K562 (cell line): ENCODE data around the gene SIGLEC6. TPM values are rescaled to one million over a fixed set of nuclear protein-coding genes. Genes with fewer than 3 reads are reported as not detected.

Source experiments
- ATAC-seq: fragments of 200-7000 bp; cut with Tn5 transposase; 3 replicates; pipeline ENCODE4 v1.9.1; 2020; ENCODE audit warnings: moderate library complexity
- BruUV-seq: library from RNA; stranded (reverse); fragments of 400-500 nt; replicated peaks from 2 replicates; lab custom pipeline; 2021; lab: Mats Ljungman, UMichigan
- CTCF ChIA-PET: fragments of 300-600 bp; formaldehyde crosslinking; extraction: SDS; loops from one replicate; lab custom pipeline; 2021; ENCODE audit warnings: low intra/inter-chr PET ratio; lab: Yijun Ruan, JAX
- POLR2A ChIA-PET: fragments of 300-600, 350-650 bp; sonication (Branson Sonifier 250); formaldehyde crosslinking; extraction: SDS; loops from one replicate; lab custom pipeline; 2021; ENCODE audit warnings: antibody characterized with exemption, inconsistent platforms; lab: Yijun Ruan, JAX
- DNase-seq, 4 experiments: peaks; one replicate each; pipeline versions ENCODE4 v3.0.0 to v3.0.0-alpha.2; 2011 to 2018; ENCODE audit warnings: low spot score in 3 of 4, mixed read lengths in 3 of 4; ENCODE audit errors: extremely low read depth in 1 of 4
- FAIRE-seq: peaks from 2 replicates; lab custom pipeline; 2011; peaks lifted over from hg19 to GRCh38; lab: Jason Lieb, UNC
- H2AFZ ChIP-seq: 2 replicates; pipeline ENCODE4 v1.6.0; 2011; ENCODE audit warnings: low read depth, low read length, control low read depth, inconsistent platforms
- H3K27ac ChIP-seq: fragments of 200-600 bp; 3 replicates; pipeline ENCODE4 v1.8.0; 2011; ENCODE audit warnings: low read depth, mild to moderate bottlenecking, control low read depth, inconsistent platforms, low read length, moderate library complexity, mixed read lengths; ENCODE audit errors: extremely low read depth
- H3K27me3 ChIP-seq, 2 experiments: fragments of 300-600 bp in 1 of 2; 2 replicates in 1 of 2; 3 replicates in 1 of 2; pipeline versions ENCODE4 v1.6.0 to v1.8.0; 2011; ENCODE audit warnings: inconsistent platforms in 2 of 2, low read length in 2 of 2, mild to moderate bottlenecking in 1 of 2, mixed read lengths in 1 of 2, moderate library complexity in 1 of 2; ENCODE audit not compliant: control insufficient read depth in 2 of 2, insufficient read depth in 2 of 2
- H3K36me3 ChIP-seq: fragments of 300-600 bp; 3 replicates; pipeline ENCODE4 v1.8.0; 2011; ENCODE audit warnings: mild to moderate bottlenecking, low read length, inconsistent platforms; ENCODE audit not compliant: control insufficient read depth, insufficient read depth
- H3K4me1 ChIP-seq, 2 experiments: fragments of 200-600 bp in 1 of 2; replicated peaks in 1 of 2; 2 replicates in 1 of 2; 3 replicates in 1 of 2; pipeline versions ENCODE4 v1.5.1 to v1.8.0; 2011; ENCODE audit warnings: inconsistent platforms in 2 of 2, low read length in 2 of 2, mild to moderate bottlenecking in 1 of 2, mixed read lengths in 1 of 2, moderate library complexity in 1 of 2; ENCODE audit not compliant: control insufficient read depth in 2 of 2, insufficient read depth in 2 of 2
- H3K4me2 ChIP-seq: 2 replicates; pipeline ENCODE4 v1.6.1; 2011; ENCODE audit warnings: low read length, control low read depth, inconsistent platforms, mixed read lengths; ENCODE audit not compliant: insufficient read depth
- H3K4me3 ChIP-seq: fragments of 200-600 bp; sonication (generic), shearing (Covaris generic); 2 replicates; pipeline ENCODE4 v1.5.1; 2016; ENCODE audit warnings: control low read depth, inconsistent platforms
- H3K79me2 ChIP-seq: fragments of 200-600 bp; 3 replicates; pipeline ENCODE4 v1.8.0; 2011; ENCODE audit warnings: low read length, inconsistent platforms; ENCODE audit not compliant: control insufficient read depth, insufficient read depth
- H3K9ac ChIP-seq, 2 experiments: 2 replicates each; pipeline versions ENCODE4 v1.6.0 to v1.6.1; 2011; ENCODE audit warnings: low read depth in 2 of 2, low read length in 2 of 2, control low read depth in 1 of 2, inconsistent platforms in 1 of 2, mild to moderate bottlenecking in 1 of 2, mixed read lengths in 1 of 2; ENCODE audit not compliant: insufficient read depth in 1 of 2
- H3K9me1 ChIP-seq: one replicate; pipeline ENCODE4 v1.6.0; 2011; ENCODE audit warnings: inconsistent platforms, mild to moderate bottlenecking, low read length, moderate library complexity; ENCODE audit not compliant: control insufficient read depth, insufficient read depth
- H3K9me3 ChIP-seq: replicated peaks from 2 replicates; pipeline ENCODE4 v1.5.1; 2011; ENCODE audit warnings: low read depth, low read length, inconsistent platforms; ENCODE audit not compliant: control insufficient read depth, insufficient read depth
- H4K20me1 ChIP-seq: replicated peaks from 2 replicates; pipeline ENCODE4 v1.6.1; 2011; ENCODE audit warnings: low read length, inconsistent platforms, mixed read lengths; ENCODE audit not compliant: control insufficient read depth, insufficient read depth
- EHMT2 ChIP-seq: fragments of 450-650 bp; IDR thresholded peaks from 2 replicates; pipeline ENCODE4 v1.6.1; 2018; ENCODE audit warnings: antibody characterized with exemption
- HNRNPUL1 ChIP-seq: fragments of 200-400 bp; formaldehyde crosslinking; IDR thresholded peaks from 2 replicates; pipeline ENCODE4 v1.6.1; 2017; ENCODE audit warnings: low read length
- ZBTB33 ChIP-seq: sonication (generic); formaldehyde crosslinking; IDR thresholded peaks from 2 replicates; pipeline ENCODE4 v1.8.1; 2023; ENCODE audit warnings: mild to moderate bottlenecking, missing genetic modification reagents
- ZNF184 ChIP-seq: sonication (generic); formaldehyde crosslinking; IDR thresholded peaks from 2 replicates; pipeline ENCODE4 v1.5.0; 2020; ENCODE audit warnings: missing genetic modification reagents
- ZNF239 ChIP-seq: fragments of 250-450 bp; sonication (Bioruptor Pico); IDR thresholded peaks from 2 replicates; pipeline ENCODE4 v1.4.0; 2020; ENCODE audit warnings: mild to moderate bottlenecking
- WGBS: fragments of 100-300 bp; shearing (Covaris generic); methylation state at CpG from one replicate; pipeline ENCODE4 v1.1.6; 2016; ENCODE audit warnings: low coverage, mixed read lengths; ENCODE audit not compliant: insufficient coverage; ENCODE audit errors: missing lambda C conversion rate; 5-methylcytosine and 5-hydroxymethylcytosine counted together
- in situ Hi-C: fragments of 300-500 bp; cut with MboI; formaldehyde crosslinking; loops from 4 replicates; pipeline ENCODE4 v1.15.0; 2018; ENCODE audit warnings: inconsistent platforms, mixed read lengths
- intact Hi-C: fragments of 100-400 bp; cut with micrococcal nuclease; formaldehyde crosslinking; loops from 2 replicates; pipeline ENCODE4 v1.14.2; 2022
- polyA plus RNA-seq, 8 experiments: library from polyadenylated mRNA; depleted of rRNA in 4 of 8; stranded (reverse) in 5 of 8; unstranded in 3 of 8; fragments of >200 nt; fragmentation: Nextera tagmentation in 2 of 8; fragmentation: Illumina TruSeq in 1 of 8; extraction: Ambion mirVana in 2 of 8; extraction: Trizol in 1 of 8; gene quantifications; 2 replicates each; pipeline versions ENCODE4 v1.2.1 to v1.2.3, GENCODE V29; 2011 to 2014; ENCODE audit warnings: inconsistent platforms in 1 of 8, missing spikeins in 1 of 8
- total RNA-seq, 7 experiments: library from RNA; depleted of rRNA in 6 of 7; stranded (reverse); fragments of >200 nt in 6 of 7; fragmentation: Illumina TruSeq in 2 of 7; extraction: Trizol in 2 of 7; gene quantifications; 2 replicates each; pipeline versions ENCODE4 v1.2.1 to v1.2.3, GENCODE V29; 2011 to 2021; ENCODE audit warnings: low replicate concordance in 1 of 7
- TF ChIP-seq, protein P1 (sequence below): IDR thresholded peaks from 2 replicates; pipeline ENCODE4 v1.6.1; 2014; ENCODE audit warnings: antibody characterized with exemption
- TF ChIP-seq, protein P2 (sequence below): fragments of 250-450 bp; sonication (Bioruptor Pico); IDR thresholded peaks from 2 replicates; pipeline ENCODE4 v1.4.0; 2020; ENCODE audit warnings: borderline replicate concordance

SIGLEC6 gene
- total and polyA plus RNA-seq, 9 of the 15 experiments (the other 6 are each of a cell fraction or from before 2014, with no cell fraction given) = 0.03 to 17.5 (median 0.71) TPM

- POLR2A ChIA-PET = interaction anchor here (2.4 kb wide), 1 partner anchor 12 kb away, joined by 14 read pairs; no protein-coding TSS in a partner anchor
- Histone ChIP-seq H3K4me3 (no peak overlapping the region), H3K4me2 (no peak overlapping the region), H2AFZ (no peak overlapping the region), H3K79me2 (peaks cover 11% of the 10 kb centered on the region), H3K9me3 (no peaks in the 10 kb centered on the region; the same call in 1 of the 2 replicates), H3K36me3 (no peaks in the 10 kb centered on the region), H3K9ac (no peak overlapping the region), H3K4me1 (peaks cover 14 to 19% of the 10 kb centered on the region in 2 experiments), H3K27ac (no peak overlapping the region), H3K27me3 (no peaks in the 10 kb centered on the region), H3K9me1 (no peaks in the 10 kb centered on the region), H4K20me1 (no peaks in the 10 kb centered on the region)
- BruUV-seq = no TSS peak
- in situ Hi-C loops = no loop called here
- ATAC-seq (no peak), FAIRE-seq (no peak), DNase-seq (no peak)
- intact Hi-C loops = no loop called here
- CTCF ChIA-PET = no interaction called here
- 86% methylated on average over 1 of the region's 1 CpG for WGBS
- TF ChIP-seq ZNF184 (no peak), HNRNPUL1 (no peak), ZNF239 (no peak), EHMT2 (no peak), ZBTB33 (no peak)
- TF ChIP-seq, protein P1, sequence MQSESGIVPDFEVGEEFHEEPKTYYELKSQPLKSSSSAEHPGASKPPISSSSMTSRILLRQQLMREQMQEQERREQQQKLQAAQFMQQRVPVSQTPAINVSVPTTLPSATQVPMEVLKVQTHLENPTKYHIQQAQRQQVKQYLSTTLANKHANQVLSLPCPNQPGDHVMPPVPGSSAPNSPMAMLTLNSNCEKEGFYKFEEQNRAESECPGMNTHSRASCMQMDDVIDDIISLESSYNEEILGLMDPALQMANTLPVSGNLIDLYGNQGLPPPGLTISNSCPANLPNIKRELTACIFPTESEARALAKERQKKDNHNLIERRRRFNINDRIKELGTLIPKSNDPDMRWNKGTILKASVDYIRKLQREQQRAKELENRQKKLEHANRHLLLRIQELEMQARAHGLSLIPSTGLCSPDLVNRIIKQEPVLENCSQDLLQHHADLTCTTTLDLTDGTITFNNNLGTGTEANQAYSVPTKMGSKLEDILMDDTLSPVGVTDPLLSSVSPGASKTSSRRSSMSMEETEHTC = no peak
- TF ChIP-seq, protein P2, sequence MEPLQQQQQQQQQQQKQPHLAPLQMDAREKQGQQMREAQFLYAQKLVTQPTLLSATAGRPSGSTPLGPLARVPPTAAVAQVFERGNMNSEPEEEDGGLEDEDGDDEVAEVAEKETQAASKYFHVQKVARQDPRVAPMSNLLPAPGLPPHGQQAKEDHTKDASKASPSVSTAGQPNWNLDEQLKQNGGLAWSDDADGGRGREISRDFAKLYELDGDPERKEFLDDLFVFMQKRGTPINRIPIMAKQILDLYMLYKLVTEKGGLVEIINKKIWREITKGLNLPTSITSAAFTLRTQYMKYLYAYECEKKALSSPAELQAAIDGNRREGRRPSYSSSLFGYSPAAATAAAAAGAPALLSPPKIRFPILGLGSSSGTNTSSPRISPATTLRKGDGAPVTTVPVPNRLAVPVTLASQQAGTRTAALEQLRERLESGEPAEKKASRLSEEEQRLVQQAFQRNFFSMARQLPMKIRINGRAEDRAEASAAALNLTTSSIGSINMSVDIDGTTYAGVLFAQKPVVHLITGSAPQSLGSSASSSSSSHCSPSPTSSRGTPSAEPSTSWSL (CRISPR knock-in tag) = no peak
These were observed 4.1 kb upstream of the SIGLEC6 start for GRCh38 chr19:51535535-51535934.
